Measurements from ENCODE around the gene STRBP.
"Not testable (repeated sequence)": the region's sequence is repeated elsewhere in the genome, so short reads cannot be mapped to it uniquely, and the experiment has no call there.

STRBP gene

DNA sequence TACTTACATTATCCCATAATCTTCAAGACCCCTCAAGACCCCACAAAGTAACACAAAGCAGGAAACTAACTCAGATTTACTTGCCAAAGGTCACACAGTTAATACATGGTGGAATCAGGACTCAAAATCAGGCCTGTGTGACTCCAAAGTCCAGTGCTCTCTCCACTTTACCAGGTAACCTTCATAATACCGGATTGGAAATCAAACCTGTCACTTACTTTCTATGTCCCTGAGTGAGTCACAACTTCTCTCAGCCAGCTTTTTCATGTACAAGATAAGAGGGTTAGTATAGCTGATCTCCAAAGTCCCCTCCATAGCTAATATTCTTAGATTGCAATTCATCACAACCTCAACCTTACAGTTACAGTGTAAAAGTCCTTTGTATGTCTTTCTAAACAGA, 17.1 kb downstream of the STRBP start:
- in situ Hi-C loops (cut with MboI; ENCODE audit: low sequenced_read_pairs) = no loop called here

GRCh38 chr9:123250504-123250903, 17.9 kb downstream of the STRBP start:
- in situ Hi-C loops (cut with MboI; ENCODE audit: low sequenced_read_pairs) = no loop called here

DNA sequence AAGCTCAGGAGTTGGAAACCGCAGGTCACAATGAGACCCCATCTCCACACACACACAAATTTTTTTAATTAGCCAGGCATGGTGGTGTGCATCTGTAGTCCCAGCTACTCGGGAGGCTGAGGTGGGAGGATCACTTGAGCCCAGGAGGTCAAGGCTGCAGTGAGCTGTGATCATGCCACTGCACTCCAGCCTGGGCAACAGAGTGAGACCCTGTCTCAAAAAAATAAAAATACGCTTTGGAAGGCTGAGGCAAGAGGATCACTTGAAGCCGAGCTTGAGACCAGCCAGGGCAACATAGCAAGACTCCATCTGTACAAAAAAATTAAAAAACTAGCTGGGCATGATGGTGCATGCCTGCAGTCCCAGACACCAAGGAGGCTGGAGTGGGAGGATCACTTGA, 19.2 kb downstream of the STRBP start:
- in situ Hi-C loops (cut with MboI; ENCODE audit: low sequenced_read_pairs) = not testable (repeated sequence)

- in situ Hi-C loops (cut with MboI; ENCODE audit: low sequenced_read_pairs) = no loop called here
These were observed 19.8 kb downstream of the STRBP start for GRCh38 chr9:123248630-123249029.

DNA sequence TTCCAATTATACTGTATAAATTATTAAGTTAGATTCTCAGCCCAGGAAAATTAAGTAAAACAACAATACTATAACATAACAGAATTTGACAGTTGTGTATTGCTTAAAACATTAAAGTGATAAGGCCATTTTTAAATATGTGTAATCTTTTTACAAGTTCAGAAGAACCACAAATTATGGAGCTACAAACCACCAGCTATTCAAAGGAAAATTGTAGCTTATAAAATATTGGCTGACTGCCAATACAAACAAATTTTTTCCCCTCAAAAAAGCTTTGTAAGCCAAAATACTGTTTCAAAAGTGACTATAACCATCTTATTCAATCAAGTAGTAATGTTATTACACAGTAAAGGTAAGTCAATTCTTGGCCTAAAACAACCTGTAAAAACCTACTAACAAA, 21.9 kb downstream of the STRBP start:
- in situ Hi-C loops (cut with MboI; ENCODE audit: low sequenced_read_pairs) = no loop called here

- in situ Hi-C loops (cut with MboI; ENCODE audit: low sequenced_read_pairs) = no loop called here
These were observed 28.7 kb downstream of the STRBP start for GRCh38 chr9:123239726-123240125.

- in situ Hi-C loops (cut with MboI; ENCODE audit: low sequenced_read_pairs) = no loop called here
These were observed 30.0 kb downstream of the STRBP start for GRCh38 chr9:123238365-123238764.

- in situ Hi-C loops (cut with MboI; ENCODE audit: low sequenced_read_pairs) = no loop called here
These were observed 31.2 kb downstream of the STRBP start for GRCh38 chr9:123237220-123237619.

GRCh38 chr9:123235448-123235847, 32.9 kb downstream of the STRBP start:
- in situ Hi-C loops (cut with MboI; ENCODE audit: low sequenced_read_pairs) = no loop called here

DNA sequence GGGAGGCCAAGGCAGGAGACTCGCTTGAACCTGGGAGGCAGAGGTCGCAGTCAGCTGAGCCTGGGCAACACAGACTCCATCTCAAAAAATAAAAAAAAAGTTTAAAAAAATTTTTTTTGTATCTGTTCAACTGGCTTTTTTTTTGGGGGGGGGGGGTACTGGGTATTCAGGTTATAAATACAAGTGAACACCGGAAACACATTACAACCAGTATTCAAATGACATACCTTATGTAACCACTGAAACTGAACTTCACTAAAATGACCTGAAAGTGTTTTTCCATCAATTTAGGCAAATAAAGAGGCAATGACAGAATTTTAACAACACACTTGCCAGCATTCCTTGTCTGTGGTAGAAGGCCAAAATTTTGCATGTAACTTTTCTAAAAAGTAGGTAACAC, 33.5 kb downstream of the STRBP start:
- in situ Hi-C loops (cut with MboI; ENCODE audit: low sequenced_read_pairs) = no loop called here

DNA sequence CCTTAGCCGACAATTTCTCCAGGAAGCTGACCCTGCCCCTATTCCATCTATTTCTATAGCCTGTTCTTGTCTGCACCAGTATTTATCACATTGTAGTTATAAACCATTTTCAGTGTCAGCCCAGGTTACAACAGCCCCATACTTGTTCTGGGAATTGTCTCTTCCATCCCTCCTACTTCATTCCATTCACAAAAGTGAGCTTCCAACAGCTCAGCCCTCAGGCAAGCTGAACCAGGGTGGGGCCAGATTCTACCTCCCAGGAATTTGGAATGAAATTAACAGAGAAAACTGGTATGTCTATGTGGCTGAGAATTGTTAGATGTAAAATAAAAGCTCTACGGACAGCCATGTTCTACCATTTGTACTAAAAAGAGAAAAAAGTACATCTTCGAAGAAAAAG, 36.1 kb downstream of the STRBP start:
- in situ Hi-C loops (cut with MboI; ENCODE audit: low sequenced_read_pairs) = no loop called here

DNA sequence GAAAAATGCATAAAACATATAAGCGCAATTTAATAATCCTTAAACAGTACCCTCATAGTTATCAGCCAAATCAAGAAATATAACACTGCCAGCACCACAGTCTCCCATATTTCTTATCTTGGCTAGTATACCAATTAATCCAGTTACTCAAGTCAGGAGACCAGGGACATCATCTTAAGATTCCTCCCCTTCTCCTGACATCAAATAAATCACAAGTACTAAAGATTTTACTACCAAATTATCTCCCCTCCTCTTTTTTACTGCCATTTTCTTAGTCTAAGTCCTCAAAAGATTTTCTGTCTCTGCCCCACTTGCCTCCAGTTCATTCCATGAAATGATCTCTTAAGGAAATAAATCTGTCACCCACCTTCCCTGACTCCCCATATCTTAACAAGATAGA, 37.0 kb downstream of the STRBP start:
- in situ Hi-C loops (cut with MboI; ENCODE audit: low sequenced_read_pairs) = no loop called here

- in situ Hi-C loops (cut with MboI; ENCODE audit: low sequenced_read_pairs) = no loop called here
These were observed 39.4 kb downstream of the STRBP start for GRCh38 chr9:123228967-123229366.

DNA sequence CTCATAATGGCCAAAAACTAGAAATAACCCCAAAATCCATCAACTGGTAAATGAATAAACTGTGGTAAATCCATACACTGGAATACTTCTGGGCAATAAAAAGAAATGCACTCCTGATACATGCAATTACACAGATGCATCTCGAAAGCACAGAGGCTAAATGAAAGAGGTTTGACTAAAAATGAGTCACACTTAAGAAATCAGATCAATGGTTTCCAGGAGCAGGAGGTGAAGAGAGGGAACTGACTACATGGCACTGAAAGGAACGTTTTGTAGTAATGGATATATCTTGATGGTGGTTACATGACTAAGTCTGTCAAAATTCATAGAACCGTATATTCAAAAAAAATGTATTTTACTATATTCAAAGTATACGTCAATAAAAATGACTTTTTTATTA, 42.4 kb downstream of the STRBP start:
- in situ Hi-C loops (cut with MboI; ENCODE audit: low sequenced_read_pairs) = no loop called here

DNA sequence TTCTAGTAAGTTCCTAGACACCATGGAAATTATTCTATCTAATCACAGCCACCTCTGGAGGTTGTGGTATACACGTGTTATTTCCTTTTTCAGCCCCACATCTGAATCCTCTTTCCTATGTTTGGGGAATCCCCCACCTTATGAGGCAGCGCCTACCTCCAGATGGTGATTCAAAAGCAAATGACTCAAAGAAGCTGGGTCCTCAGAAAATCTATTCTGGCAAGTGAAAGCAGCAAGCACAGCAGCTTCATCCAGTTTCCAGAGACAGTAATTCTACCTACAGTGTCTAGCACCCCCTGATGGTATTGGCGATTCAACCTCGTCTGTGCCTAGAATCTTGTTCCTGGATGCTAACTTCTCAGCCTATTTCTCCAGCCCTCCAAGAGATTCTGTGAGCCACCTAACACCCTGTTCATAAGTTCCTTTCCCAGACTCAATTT, 43.0 kb downstream of the STRBP start:
- in situ Hi-C loops (cut with MboI; ENCODE audit: low sequenced_read_pairs) = no loop called here

DNA sequence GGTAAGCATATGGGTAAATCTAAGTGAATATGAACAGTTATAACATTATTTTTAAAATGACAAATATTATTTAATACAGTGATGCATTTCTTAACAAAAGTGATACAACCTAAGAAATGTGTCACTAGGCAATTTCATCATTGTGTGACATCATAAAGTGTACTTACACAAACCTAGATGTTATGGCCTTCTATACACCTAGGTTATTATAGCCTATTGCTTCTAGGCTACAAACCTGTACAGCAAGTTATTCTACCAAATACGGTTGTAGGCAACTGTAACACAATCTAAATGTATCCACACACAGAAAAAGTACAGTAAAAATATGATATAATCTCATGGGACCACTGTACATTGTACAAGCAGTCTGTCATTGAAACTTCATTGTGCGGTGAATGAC, 48.3 kb downstream of the STRBP start:
- in situ Hi-C loops (cut with MboI; ENCODE audit: low sequenced_read_pairs) = no loop called here

- in situ Hi-C loops (cut with MboI; ENCODE audit: low sequenced_read_pairs) = no loop called here
These were observed 49.6 kb downstream of the STRBP start for GRCh38 chr9:123218831-123219230.

DNA sequence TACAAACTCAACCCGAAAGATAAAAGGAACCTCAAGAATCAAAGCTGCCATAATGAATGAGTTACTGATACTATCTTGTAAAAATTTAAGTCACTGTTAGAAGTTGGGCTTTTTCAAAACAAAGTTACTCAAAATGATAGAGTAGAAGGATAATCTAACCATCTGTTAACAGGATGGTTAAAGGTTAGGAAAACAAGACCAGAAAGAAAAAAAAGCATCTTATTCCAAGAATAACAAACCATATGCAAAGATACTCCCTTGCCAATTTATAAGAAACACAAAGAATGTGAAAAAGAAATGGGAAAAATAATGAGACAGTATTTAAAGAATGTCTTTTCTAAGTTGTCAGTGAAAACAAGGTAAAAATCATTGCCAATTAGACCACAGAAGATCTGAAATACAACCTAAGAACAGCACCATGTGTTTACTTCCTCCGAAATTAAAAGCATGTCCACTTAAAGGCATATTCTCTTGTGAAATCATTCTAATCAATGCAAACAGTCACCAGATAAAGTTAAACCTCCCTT, 51.2 kb downstream of the STRBP start:
- in situ Hi-C loops (cut with MboI; ENCODE audit: low sequenced_read_pairs) = no loop called here

- in situ Hi-C loops (cut with MboI; ENCODE audit: low sequenced_read_pairs) = no loop called here
These were observed 52.1 kb downstream of the STRBP start for GRCh38 chr9:123216251-123216797.

- in situ Hi-C loops (cut with MboI; ENCODE audit: low sequenced_read_pairs) = no loop called here
These were observed 57.3 kb downstream of the STRBP start for GRCh38 chr9:123211081-123211480.

GRCh38 chr9:123208626-123209174, 59.7 kb downstream of the STRBP start:
- in situ Hi-C loops (cut with MboI; ENCODE audit: low sequenced_read_pairs) = no loop called here

DNA sequence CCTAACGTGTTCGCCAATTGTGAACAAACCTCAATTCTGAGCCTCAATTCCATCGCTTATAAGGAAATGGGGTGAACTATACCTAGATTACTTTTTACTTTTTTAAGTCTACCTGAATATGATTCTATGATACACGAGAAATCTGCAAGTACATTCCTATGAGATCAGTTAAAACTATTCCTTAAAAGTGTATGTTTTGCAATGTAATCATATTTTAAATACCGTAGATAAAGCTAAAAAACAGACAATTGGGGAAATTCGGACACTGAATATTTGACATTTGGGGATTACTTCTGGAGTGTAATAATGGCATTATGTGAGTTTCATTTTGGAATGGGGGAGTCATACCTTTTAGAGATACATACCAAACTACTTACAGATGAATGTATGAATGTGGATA, 62.3 kb downstream of the STRBP start:
- in situ Hi-C loops (cut with MboI; ENCODE audit: low sequenced_read_pairs) = no loop called here

DNA sequence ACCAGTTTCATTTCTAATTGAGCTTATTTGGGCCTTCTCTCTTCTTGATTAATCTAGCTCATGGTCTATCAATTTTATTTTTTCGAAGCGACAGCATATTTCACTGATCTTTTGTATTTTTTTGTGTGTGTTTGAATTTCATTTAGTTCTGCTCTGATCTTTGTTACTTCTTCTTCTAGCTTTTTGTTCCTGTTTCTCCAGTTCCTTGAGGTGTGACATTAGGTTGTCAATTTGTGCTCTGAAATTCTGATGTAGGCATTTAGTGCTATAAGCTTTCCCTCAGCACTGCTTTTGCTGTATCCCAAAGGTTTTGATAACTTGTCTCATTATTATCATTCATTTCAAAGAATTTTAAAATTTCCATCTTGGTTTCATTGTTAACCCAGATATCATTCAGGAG, 67.3 kb downstream of the STRBP start:
- in situ Hi-C loops (cut with MboI; ENCODE audit: low sequenced_read_pairs) = no loop called here

Data from HL-60/S4 (cell line).